Activated CD8-positive, alpha-beta memory T cell treated with anti-CD3 and anti-CD28 coated beads for 4 hours (primary cell): ENCODE results near the gene BANP.
A peak's percentile ranks its signal among the peaks of the same experiment; 100 is the strongest.

Experiments used
- DNase-seq, 2 donors: peaks; one replicate each; pipeline ENCODE4 v3.0.0-alpha.2; 2020; ENCODE audit warnings: low read depth in 2 of 2

The BANP gene

GRCh38 chr16:87949071-87949744 lies 2.0 kb upstream of the BANP start:
- no peak for DNase-seq

DNA sequence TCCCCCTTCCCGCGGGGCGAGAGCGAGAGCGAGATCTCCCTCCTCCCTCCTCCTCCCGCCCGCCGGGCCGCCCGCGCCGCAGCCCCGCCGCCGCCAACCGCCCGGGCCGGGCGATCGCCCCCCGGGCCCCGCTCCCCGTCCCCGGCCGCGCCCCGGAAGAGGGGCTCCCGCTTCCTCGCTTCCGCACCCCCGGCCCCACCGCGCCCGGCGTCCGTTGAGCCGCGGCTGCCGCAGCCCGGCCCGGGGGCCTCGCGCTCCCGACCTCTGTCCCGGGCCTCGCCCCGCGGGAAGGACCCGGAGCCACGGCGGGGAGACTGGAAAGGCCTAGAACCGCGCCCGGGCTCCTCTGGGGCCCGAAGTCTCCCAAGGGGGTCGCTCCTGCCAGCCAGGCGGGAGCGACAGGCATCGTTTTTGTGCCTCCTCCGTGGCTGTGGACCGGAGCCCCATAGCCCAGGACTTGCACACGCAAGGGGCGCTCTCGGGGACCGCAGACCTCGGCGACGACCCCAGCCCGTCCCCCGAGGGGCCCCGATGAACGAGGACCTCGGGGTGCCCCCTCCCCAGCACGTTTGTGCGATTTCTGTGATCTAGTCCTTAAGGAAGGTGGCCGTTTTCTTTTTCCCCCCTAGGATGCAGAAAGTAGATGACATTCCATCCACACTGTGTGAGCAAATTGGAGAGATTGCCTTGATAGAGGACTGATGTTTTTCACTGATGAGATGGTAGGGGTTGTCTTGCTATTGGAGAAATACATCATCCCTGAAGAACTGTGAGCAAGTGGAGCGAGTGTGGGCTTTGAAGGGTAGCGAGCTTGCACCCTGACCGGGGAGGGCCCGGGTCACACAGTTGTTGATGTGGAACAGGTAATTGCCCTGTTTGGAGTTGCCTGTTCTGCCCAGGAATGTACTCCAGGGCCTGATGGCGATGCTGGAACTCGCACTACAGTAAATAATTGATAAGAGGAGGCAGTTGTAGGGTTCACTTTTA lies 611 bp downstream of the BANP start:
- no peak for DNase-seq

DNA sequence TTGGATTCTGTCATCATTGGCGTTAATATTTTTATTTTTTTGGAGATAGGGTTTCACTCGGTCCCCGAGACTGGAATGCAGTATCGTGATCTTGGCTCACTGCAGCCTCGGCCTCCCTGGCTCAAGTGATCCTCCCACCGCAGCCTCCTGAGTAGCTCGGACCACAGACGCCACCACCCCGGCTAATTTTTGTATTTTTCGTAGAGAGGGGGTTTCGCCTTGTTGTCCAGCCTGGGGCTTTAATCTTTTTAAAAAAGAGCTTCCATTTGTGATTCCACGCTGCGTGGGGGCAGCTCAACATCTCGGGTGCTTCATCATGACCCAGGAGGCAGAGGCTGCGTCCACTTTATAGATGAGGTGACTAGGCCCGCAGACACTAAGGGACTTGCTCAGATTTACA lies 1.5 kb downstream of the BANP start:
- no peak for DNase-seq

DNA sequence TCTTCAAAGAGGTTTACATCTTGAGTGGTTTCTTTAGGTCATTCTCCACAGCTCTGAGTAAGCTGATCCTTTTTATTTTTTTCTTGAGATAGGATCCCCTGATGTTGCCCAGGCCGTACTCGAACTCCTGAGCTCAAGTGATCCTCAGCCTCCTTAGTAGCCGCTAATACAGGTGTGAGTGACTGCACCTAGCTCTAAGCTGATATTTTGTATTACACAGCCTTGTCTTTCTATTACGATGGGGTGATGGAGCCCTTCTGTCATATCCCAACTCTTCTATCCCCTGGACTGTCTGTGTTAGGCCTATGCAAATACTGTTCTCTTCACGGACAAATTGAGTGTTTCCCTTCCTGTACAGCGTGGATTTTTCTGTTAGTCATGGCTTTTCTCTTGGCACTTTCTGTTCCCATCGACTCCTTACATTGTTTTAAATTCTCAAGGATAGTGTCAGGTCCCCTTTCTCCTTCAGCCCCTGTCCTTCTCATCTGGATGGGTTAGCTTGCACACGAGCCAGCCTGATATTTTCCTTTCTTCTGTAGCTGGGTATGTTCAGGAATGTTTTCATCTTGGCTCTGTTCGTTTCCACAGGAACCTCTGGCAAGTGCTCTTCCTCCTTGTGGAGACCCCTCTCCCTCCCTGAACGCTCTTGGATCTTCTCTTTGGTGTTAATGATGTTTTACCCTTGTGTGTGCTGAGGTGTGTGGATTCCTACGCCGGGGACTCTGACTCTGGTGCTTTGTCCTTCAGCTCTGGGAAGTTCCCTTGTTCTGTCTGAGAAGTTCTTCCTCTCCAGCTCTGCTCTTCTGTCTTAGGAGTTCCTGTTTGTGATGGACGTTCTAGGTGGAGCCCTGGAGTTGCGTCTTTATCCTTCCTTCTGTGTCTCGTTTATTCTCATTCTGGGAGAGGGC lies 2.3 kb downstream of the BANP start:
- no peak for DNase-seq

DNA sequence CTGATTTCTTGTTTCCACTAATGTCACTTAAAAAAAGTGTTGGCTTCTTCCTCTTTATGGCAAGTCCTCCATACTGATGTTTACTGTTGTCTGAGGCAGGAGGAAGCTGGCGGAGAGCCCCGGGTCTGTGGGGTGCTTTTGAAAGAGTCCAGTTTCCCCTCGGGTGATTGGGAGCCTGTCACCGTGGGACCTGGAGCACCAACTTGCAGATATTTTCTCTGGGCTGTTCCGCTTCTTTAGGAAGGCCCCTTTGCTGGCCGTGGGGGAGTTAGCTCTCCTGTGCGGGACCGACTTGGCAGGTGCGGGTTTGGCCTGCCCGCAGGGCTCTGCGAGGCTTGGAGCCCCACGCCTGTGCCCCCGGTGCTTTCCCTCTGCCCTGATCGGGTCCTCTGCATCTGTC lies 3.1 kb downstream of the BANP start:
- no peak for DNase-seq

- DNase-seq: no peak
These were observed 3.6 kb downstream of the BANP start for GRCh38 chr16:87954826-87955225.

DNA sequence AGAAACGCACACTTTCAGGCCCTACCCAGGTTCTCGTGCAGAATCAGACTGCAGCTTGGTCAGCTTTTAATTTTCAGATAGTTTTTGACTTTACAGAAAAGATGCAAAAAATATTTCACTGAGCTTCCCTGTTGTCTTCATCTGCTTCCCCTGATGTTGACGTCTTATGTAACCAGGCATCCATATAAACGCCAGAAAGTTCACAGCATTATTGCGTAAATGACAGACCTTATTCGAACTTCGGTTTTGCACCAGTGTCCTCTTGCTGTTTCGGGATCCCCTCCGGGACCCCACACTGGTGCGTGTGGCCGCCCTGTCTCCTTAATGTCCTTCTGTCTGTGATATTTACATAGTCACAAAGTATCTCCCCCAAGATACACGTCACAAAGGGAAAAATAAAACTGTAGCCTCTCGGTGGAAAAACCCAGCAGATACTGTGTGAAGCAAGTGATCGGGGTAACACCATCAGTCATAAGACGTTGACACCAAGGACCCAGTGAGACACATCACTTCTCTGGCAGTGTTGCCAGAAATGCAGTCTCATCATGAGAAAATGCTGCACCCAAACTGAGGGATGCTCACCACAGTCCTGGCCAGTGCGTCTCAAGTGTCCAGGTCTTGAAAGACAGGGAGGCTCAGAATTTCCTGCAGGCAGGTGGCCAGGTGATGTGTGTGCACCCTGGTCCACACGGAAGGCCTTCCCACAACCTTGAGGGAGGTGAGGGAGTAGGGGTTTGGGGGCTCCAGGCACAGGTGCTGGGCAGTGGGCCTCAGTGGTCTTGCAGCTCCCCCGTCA lies 4.3 kb downstream of the BANP start:
- no peak for DNase-seq

- no peak for DNase-seq
These were observed 4.8 kb downstream of the BANP start for GRCh38 chr16:87956098-87956364.

DNA sequence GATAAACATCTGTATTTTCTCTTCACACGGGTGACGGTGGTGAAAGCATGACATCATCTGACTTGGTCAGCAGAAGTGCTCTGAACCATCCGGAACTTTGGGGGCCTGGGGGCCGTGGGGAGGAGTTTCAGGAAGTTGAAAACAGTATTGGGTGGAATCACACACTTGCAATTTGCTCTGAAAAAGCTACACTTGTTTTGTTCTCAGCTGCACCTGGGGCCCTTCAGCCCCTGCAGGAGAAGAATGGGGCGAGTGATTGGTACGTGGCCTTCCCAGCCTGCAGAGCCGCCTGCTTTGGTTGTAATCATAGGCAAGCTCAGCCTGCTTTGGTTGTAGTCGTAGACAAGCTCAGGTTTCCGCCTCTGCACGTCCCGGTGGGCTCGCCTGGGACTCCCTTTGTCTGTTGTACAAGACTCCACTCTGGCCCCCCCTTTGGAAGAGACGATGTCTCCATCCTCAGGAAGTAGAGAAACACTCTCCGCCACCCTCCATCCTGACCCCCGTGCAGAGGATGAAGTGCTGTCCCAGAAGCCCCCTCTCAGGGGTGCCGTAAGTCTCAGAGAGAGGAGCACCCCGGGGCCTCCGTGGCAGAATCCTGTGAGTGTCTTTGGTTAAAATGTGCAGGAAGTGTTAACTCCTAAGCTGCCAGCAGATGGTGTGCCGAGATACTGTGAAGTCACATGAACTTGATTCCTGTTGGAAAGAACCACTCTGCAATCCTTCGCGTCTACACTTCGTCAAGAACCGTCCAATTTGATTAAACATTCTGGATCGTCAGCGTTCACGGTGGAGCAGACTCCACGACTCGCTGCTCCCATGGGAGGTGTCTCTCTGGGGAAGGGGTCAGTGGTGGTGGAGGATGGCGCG lies 5.4 kb downstream of the BANP start:
- peak; percentile 38 to 51 for DNase-seq

DNA sequence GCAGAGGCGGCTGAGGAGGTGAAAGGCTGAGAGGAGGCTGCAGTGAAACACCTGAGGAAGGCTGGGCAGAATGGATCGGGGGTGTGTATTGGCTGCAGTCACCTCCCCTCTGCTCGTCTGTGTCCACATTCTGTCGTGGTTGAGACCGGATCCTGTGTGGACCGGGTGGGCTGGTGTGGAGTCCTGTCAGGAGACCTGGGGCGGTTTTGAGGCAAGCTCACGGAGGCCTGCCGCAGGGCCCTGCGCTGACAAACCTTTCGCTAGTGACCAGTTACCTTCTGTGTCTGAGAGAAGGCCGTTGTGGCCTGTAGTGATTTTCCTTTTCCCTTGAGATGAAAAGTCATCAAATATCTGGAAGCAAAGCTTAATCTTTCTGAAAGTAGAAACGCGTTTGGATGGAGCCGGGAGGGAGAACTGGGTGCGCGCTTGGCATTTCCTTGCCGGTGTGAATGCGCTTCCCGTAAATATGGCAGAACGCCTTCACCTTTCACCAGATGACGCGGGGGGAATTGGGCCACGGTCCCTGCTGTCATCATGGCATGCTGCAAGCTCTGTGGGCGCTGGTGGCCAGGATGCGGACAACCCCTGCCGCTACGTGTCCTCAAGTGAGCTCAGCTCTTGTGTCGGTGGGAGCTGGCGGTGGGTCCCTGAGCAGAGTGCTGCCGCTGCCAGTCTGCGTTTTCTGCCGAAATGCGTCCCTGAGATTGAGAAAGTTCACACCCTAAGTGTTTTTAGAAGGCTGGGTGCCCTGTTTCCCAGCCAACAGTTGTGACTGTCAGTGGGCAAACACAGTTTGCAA lies 6.3 kb downstream of the BANP start:
- DNase-seq: no peak

- DNase-seq: no peak
These were observed 7.4 kb downstream of the BANP start for GRCh38 chr16:87958632-87959031.

- no peak for DNase-seq
These were observed 8.3 kb downstream of the BANP start for GRCh38 chr16:87959391-87959990.

DNA sequence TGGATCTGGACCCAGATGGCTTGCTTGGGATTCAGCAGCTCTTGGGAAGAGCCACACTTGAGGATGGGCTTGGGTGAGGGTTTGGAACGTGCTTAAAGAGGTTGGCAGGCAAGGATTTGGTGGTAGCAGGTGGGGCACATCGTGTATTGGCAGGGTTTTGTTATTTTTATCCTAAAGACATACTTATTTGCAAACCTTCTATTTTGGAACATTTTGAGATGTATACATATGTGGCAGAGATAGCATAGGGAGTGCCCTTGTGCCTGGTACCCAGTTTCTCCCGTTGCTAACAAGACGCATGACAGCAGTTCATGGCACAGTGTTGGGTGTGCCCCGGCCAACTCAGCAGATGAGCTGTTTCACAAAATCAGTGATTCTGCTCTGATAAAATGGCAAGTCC lies 9.1 kb downstream of the BANP start:
- DNase-seq: no peak

DNA sequence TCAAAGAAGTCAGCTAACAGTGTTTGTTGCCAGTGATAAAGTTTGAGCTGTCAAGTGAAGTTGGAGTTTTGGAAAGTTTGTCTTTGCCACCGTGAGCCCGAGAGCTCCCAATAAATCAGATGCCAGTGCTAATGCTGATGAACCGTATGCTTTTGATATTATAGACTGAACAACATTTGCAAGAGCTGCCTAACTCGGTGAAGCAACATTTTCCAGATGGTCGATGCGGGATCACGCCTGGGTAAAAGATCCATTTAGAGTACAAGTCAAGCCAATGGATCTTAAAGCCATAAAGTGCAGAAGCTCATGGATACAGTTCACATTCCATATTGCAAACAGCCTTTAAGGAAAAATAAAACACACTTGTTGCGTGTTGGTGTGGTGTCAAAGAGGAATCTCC lies 9.6 kb downstream of the BANP start:
- DNase-seq: no peak

GRCh38 chr16:87961623-87962022 lies 10.4 kb downstream of the BANP start:
- DNase-seq: no peak

- DNase-seq: peak; percentile 48 to 67
These were observed 12.2 kb downstream of the BANP start for GRCh38 chr16:87963400-87963799.

GRCh38 chr16:87964049-87964659 lies 12.9 kb downstream of the BANP start:
- DNase-seq: no peak

GRCh38 chr16:87965417-87965816 lies 14.2 kb downstream of the BANP start:
- no peak for DNase-seq
